HepG2 (cell line): ENCODE measurements around the gene ZFHX3. TPM values are rescaled to one million over a fixed set of nuclear protein-coding genes. Genes with fewer than 3 reads are reported as not detected.
A peak's percentile ranks its signal among the peaks of the same experiment; 100 is the strongest.

ENCODE experiments used
- HDAC2 ChIP-seq: sonication (generic); formaldehyde crosslinking; IDR thresholded peaks from 2 replicates; pipeline ENCODE4 v1.4.0; 2020; ENCODE audit warnings: missing genetic modification reagents
- HOXA9 ChIP-seq: sonication (generic); formaldehyde crosslinking; IDR thresholded peaks from 2 replicates; pipeline ENCODE4 v1.8.1; 2022; ENCODE audit warnings: missing genetic modification reagents, mild to moderate bottlenecking, moderate library complexity, borderline replicate concordance
- MAF1 ChIP-seq: sonication (generic); formaldehyde crosslinking; IDR thresholded peaks from 2 replicates; pipeline ENCODE4 v1.5.0; 2020; ENCODE audit warnings: missing genetic modification reagents, borderline replicate concordance
- NFRKB ChIP-seq: fragments of 450-650 bp; IDR thresholded peaks from 2 replicates; pipeline ENCODE4 v1.6.1; 2017
- PHF21A ChIP-seq: sonication (generic); formaldehyde crosslinking; IDR thresholded peaks from 2 replicates; pipeline ENCODE4 v1.5.0; 2020; ENCODE audit warnings: mild to moderate bottlenecking, missing genetic modification reagents
- PRPF4 ChIP-seq: fragments of 200-400 bp; formaldehyde crosslinking; IDR thresholded peaks from 2 replicates; pipeline ENCODE4 v1.6.1; 2016; ENCODE audit warnings: low read length, low read depth; ENCODE audit not compliant: poor library complexity, severe bottlenecking
- SALL1 ChIP-seq: sonication (generic); formaldehyde crosslinking; IDR thresholded peaks from 2 replicates; pipeline ENCODE4 v1.8.0; 2022; ENCODE audit warnings: mild to moderate bottlenecking, missing genetic modification reagents
- SP4 ChIP-seq: sonication (generic); formaldehyde crosslinking; IDR thresholded peaks from 2 replicates; pipeline ENCODE4 v1.8.1; 2023; ENCODE audit warnings: mild to moderate bottlenecking, missing genetic modification reagents
- TBX3 ChIP-seq: fragments of 450-650 bp; IDR thresholded peaks from 2 replicates; pipeline ENCODE4 v1.6.1; 2017; ENCODE audit warnings: antibody characterized with exemption, mild to moderate bottlenecking, inconsistent platforms, borderline replicate concordance
- YEATS4 ChIP-seq: sonication (generic); formaldehyde crosslinking; IDR thresholded peaks from 2 replicates; pipeline ENCODE4 v1.4.0; 2020; ENCODE audit warnings: missing genetic modification reagents, borderline replicate concordance
- ZBTB20 ChIP-seq: sonication (generic); formaldehyde crosslinking; IDR thresholded peaks from 2 replicates; pipeline ENCODE4 v1.8.1; 2023; ENCODE audit warnings: missing genetic modification reagents, low read depth, mild to moderate bottlenecking, borderline replicate concordance
- ZNF138 ChIP-seq: sonication (generic); formaldehyde crosslinking; IDR thresholded peaks from 2 replicates; pipeline ENCODE4 v1.5.0; 2020; ENCODE audit warnings: mild to moderate bottlenecking, low read depth, missing genetic modification reagents
- ZNF24 ChIP-seq: fragments of 450-650 bp; IDR thresholded peaks from 2 replicates; pipeline ENCODE4 v1.6.1; 2017; ENCODE audit warnings: antibody characterized with exemption, mild to moderate bottlenecking
- ZNF296 ChIP-seq: sonication (generic); formaldehyde crosslinking; conservative IDR thresholded peaks from 2 replicates; pipeline ENCODE4 v1.5.0; 2020; ENCODE audit warnings: mild to moderate bottlenecking, missing genetic modification reagents
- polyA plus RNA-seq, 8 experiments: library from polyadenylated mRNA; depleted of rRNA in 3 of 8; stranded (reverse) in 7 of 8; unstranded in 1 of 8; fragments of >200 nt; fragmentation: Illumina TruSeq in 4 of 8; extraction: Trizol in 4 of 8; gene quantifications; 2 replicates each; pipeline versions ENCODE4 v1.2.1 to v1.2.3, GENCODE V29; 2011 to 2016; ENCODE audit warnings: low read depth in 4 of 8, missing spikeins in 1 of 8, mixed read lengths in 1 of 8; ENCODE audit not compliant: insufficient read depth in 1 of 8
- total RNA-seq, 5 experiments: library from RNA; depleted of rRNA; stranded (reverse); fragments of >200 nt; fragmentation: Illumina TruSeq; extraction: Trizol; gene quantifications; 2 replicates each; pipeline ENCODE4 v1.2.3, GENCODE V29; 2016; ENCODE audit warnings: low read depth in 1 of 5
- TF ChIP-seq, protein P1 (sequence below): sonication (generic); formaldehyde crosslinking; IDR thresholded peaks from 2 replicates; pipeline ENCODE4 v1.4.0; 2020; ENCODE audit warnings: missing genetic modification reagents, low read depth, mild to moderate bottlenecking, borderline replicate concordance
- TF ChIP-seq, protein P2 (sequence below): sonication (generic); formaldehyde crosslinking; IDR thresholded peaks from 2 replicates; pipeline ENCODE4 v1.5.0; 2020; ENCODE audit warnings: missing genetic modification reagents
- TF ChIP-seq, protein P3 (sequence below): sonication (generic); formaldehyde crosslinking; IDR thresholded peaks from 2 replicates; pipeline ENCODE4 v1.4.0; 2020; ENCODE audit warnings: mild to moderate bottlenecking, missing genetic modification reagents
- TF ChIP-seq, protein P4 (sequence below), 2 experiments: fragments of 450-650 bp in 1 of 2; sonication (generic) in 1 of 2; formaldehyde crosslinking; IDR thresholded peaks; 2 replicates each; pipeline versions ENCODE4 v1.5.0 to v1.8.0; 2020 to 2022; ENCODE audit warnings: mild to moderate bottlenecking in 1 of 2, missing genetic modification reagents in 1 of 2
- TF ChIP-seq, protein P5 (sequence below): fragments of 450-650 bp; IDR thresholded peaks from 2 replicates; pipeline ENCODE4 v1.6.1; 2016
- TF ChIP-seq, protein P6 (sequence below): sonication (generic); formaldehyde crosslinking; IDR thresholded peaks from 2 replicates; pipeline ENCODE4 v1.4.0; 2020; ENCODE audit warnings: mild to moderate bottlenecking, missing genetic modification reagents

ZFHX3 gene
- total and polyA plus RNA-seq, 2 of the 13 experiments (the other 11 are each of a cell fraction or from before 2014, with no cell fraction given) = 5.0 to 6.0 TPM

DNA sequence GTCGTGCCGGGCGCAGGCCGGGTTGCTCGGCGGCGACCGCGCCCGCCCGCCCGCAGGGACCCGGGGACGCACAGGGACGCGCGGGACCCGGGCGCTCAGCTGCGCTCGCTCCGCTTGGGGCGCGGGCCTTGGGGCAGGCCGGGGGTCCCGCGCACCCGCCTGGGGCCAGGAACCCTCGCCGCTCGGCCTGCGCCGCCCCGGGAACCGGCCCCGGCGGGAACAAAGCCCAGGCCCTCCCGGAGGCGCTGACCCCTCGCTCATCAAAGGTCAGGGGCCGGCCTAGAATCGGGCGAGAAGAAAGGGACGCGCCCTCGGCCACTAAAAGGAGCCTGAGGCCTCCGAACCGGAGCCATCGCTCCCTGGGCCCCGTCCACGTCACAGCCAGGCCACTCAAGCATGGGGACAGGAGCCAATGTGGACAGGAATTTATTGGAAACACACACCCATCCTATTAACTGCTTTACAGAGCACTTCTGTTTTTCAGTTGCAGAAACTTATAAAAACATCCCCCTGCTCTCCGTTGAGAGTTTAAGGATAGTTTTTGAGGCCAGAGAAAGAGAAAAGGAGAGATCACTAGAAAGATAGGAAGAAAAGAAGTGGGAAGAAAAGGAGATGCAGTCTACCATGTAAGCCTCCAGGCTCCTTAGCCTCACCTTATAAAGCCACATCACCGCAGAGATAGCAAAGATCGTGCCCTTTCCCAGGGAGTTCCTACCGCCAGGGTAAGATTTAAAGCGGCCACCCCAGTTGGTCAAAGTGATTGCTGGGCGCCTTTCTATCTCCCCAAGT lies 558 bp upstream of the ZFHX3 start (continued):
- TF ChIP-seq HOXA9 (CRISPR knock-in tag) (no peak), NFRKB (no peak), ZBTB20 (CRISPR knock-in tag) (no peak; the same call in 1 of the 2 replicates), SALL1 (CRISPR knock-in tag) (peak; percentile 89), YEATS4 (CRISPR knock-in tag) (peak; percentile 71; the same call in 1 of the 2 replicates), ZNF24 (no peak), MAF1 (CRISPR knock-in tag) (no peak), SP4 (CRISPR knock-in tag) (no peak), PRPF4 (no peak), ZNF296 (CRISPR knock-in tag) (no peak), PHF21A (CRISPR knock-in tag) (peak; percentile 74; the same call in 1 of the 2 replicates), TBX3 (no peak), ZNF138 (CRISPR knock-in tag) (no peak), HDAC2 (CRISPR knock-in tag) (peak; percentile 61; the same call in 1 of the 2 replicates)
- TF ChIP-seq, protein P1, sequence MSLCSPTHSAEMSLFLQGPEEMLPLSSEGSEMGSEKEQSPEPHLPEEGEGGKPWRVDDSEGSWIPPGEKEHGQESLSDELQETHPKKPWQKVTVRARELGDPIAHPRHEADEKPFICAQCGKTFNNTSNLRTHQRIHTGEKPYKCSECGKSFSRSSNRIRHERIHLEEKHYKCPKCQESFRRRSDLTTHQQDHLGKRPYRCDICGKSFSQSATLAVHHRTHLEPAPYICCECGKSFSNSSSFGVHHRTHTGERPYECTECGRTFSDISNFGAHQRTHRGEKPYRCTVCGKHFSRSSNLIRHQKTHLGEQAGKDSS (CRISPR knock-in tag) = peak; percentile 14; the same call in 1 of the 2 replicates
- TF ChIP-seq, protein P2, sequence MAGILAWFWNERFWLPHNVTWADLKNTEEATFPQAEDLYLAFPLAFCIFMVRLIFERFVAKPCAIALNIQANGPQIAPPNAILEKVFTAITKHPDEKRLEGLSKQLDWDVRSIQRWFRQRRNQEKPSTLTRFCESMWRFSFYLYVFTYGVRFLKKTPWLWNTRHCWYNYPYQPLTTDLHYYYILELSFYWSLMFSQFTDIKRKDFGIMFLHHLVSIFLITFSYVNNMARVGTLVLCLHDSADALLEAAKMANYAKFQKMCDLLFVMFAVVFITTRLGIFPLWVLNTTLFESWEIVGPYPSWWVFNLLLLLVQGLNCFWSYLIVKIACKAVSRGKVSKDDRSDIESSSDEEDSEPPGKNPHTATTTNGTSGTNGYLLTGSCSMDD (CRISPR knock-in tag) = no peak; the same call in 1 of the 2 replicates
- TF ChIP-seq, protein P3, sequence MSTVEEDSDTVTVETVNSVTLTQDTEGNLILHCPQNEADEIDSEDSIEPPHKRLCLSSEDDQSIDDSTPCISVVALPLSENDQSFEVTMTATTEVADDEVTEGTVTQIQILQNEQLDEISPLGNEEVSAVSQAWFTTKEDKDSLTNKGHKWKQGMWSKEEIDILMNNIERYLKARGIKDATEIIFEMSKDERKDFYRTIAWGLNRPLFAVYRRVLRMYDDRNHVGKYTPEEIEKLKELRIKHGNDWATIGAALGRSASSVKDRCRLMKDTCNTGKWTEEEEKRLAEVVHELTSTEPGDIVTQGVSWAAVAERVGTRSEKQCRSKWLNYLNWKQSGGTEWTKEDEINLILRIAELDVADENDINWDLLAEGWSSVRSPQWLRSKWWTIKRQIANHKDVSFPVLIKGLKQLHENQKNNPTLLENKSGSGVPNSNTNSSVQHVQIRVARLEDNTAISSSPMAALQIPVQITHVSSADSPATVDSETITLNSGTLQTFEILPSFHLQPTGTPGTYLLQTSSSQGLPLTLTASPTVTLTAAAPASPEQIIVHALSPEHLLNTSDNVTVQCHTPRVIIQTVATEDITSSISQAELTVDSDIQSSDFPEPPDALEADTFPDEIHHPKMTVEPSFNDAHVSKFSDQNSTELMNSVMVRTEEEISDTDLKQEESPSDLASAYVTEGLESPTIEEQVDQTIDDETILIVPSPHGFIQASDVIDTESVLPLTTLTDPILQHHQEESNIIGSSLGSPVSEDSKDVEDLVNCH (CRISPR knock-in tag) = no peak
- TF ChIP-seq, protein P4, sequence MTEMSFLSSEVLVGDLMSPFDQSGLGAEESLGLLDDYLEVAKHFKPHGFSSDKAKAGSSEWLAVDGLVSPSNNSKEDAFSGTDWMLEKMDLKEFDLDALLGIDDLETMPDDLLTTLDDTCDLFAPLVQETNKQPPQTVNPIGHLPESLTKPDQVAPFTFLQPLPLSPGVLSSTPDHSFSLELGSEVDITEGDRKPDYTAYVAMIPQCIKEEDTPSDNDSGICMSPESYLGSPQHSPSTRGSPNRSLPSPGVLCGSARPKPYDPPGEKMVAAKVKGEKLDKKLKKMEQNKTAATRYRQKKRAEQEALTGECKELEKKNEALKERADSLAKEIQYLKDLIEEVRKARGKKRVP (CRISPR knock-in tag; IDR thresholded peaks at IDR 0.05) = 0 out of 4 replicates have a peak, but pooled peaks of 1 of the 2 experiments have one; percentile 21
- TF ChIP-seq, protein P5, sequence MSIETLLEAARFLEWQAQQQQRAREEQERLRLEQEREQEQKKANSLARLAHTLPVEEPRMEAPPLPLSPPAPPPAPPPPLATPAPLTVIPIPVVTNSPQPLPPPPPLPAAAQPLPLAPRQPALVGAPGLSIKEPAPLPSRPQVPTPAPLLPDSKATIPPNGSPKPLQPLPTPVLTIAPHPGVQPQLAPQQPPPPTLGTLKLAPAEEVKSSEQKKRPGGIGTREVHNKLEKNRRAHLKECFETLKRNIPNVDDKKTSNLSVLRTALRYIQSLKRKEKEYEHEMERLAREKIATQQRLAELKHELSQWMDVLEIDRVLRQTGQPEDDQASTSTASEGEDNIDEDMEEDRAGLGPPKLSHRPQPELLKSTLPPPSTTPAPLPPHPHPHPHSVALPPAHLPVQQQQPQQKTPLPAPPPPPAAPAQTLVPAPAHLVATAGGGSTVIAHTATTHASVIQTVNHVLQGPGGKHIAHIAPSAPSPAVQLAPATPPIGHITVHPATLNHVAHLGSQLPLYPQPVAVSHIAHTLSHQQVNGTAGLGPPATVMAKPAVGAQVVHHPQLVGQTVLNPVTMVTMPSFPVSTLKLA = no peak
- TF ChIP-seq, protein P6, sequence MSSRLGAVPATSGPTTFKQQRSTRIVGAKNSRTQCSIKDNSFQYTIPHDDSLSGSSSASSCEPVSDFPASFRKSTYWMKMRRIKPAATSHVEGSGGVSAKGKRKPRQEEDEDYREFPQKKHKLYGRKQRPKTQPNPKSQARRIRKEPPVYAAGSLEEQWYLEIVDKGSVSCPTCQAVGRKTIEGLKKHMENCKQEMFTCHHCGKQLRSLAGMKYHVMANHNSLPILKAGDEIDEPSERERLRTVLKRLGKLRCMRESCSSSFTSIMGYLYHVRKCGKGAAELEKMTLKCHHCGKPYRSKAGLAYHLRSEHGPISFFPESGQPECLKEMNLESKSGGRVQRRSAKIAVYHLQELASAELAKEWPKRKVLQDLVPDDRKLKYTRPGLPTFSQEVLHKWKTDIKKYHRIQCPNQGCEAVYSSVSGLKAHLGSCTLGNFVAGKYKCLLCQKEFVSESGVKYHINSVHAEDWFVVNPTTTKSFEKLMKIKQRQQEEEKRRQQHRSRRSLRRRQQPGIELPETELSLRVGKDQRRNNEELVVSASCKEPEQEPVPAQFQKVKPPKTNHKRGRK (CRISPR knock-in tag) = no peak
